GM18499 (cell line): ENCODE data around the gene ADH1B.
"Not testable (repeated sequence)": the region's sequence is repeated elsewhere in the genome, so short reads cannot be mapped to it uniquely, and the experiment has no call there.

Experiments used
- ATAC-seq: cut with Tn5 transposase; IDR thresholded peaks from one replicate; pipeline ENCODE4 v1.9.1; 2021; ENCODE audit warnings: moderate number of reproducible peaks; ENCODE audit not compliant: insufficient read depth, unreplicated experiment

ADH1B gene

DNA sequence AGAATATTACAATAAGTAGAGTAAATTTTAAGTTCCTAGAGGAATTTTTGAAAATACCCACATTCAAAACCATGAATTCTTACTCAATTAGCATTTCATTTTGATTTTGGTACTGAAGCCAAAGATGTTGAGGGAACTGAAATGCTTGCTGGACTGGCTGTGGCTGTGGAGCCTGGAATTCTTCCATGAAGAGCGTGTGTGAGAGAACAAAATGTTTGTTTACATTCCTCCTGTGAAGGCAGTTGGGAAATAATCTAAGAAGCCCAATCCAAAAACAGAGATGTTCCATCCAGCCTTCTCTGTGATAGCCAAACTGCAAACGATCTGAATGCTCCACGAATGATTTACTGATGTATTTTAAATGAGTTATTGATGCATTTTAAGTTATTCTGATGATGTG, 3.8 kb upstream of the ADH1B start:
- no peak for ATAC-seq

DNA sequence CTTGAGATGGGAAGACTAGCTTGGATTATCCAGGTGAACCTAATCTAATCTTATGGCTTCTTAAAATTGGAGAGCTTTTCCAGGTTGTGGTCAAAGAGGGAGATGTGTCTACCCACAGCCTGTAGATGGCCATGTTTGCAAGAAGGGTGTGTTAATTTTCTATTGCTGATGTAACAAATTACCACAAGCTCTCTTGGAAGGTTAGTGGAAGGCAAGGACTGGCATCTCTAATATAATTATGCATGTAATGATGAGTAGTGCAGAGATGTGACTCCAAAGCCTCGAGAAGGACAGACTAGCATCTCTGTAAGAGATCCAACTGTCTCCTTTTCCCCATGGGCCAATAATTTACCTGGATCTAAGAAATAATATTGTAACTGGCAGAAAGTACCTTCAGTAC, 3.2 kb upstream of the ADH1B start:
- no peak for ATAC-seq

- no peak for ATAC-seq
Observed at GRCh38 chr4:99323756-99324155, 2.6 kb upstream of the ADH1B start.

- ATAC-seq, result not testable (repeated sequence)
Observed at GRCh38 chr4:99317811-99318210, 3.4 kb downstream of the ADH1B start.

GRCh38 chr4:99317354-99317753, 3.8 kb downstream of the ADH1B start:
- no peak for ATAC-seq

DNA sequence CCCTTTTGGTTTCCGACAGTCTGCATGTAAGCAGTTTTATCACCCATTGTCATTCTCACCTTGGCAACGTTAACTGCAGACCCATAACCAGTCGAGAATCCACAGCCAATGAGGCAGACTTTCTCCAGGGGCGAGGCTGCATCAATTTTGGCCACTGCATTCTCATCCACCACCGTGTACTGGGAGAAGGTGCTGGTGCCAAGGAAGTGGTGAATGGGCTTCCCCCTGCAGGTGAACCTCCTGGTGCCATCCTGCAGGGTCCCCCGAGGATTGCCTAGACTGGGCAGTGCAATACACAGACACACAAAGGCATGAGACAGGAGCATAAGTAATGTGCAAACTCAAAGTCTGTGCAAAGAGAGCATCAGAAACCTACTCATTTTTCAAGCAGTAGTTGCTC, 5.4 kb downstream of the ADH1B start:
- no peak for ATAC-seq

DNA sequence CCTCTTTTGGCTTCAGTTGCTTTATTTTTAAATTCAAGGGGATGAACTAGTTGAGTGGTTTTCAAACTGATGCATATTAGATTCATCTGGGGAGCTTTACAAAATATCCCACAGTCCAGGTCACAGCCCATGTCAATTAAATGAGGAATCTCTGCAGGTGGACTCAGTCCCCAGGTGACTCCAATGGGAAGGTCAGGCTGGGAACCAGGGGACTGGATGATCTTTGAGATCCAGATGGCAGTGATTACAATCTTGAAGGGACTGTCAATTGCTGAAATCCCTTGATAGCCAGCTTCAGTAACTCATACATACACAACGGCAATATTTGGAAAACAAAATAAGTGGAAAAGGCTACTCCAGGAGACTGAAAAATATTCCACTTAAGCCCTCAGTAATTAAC, 7.0 kb downstream of the ADH1B start:
- no peak for ATAC-seq

DNA sequence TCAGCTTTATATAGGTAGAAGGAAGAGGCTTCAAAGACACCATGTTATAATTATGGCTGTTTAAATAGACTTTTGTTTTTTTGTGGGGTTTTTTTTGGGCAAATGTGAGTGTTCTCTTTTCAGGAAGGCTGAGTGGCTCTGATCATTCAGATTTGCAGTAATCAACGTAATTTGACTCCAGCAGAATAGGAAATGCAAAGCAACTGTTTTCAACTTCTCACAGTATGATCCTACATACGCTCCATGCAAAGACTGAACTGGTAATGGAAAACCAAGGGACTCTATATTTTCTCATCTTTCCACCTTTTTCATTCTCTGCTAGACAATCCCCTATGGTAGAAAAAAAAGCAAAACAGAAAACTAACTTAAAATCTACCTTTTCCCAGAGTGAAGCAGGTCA, 10.8 kb downstream of the ADH1B start:
- no peak for ATAC-seq

- ATAC-seq, result no peak
Observed at GRCh38 chr4:99305638-99306400, 15.4 kb downstream of the ADH1B start.

GRCh38 chr4:99301376-99302164, 19.6 kb downstream of the ADH1B start:
- ATAC-seq, result no peak

- no peak for ATAC-seq
Observed at GRCh38 chr4:99300934-99301333, 20.3 kb downstream of the ADH1B start.

GRCh38 chr4:99293357-99293756, 27.8 kb downstream of the ADH1B start:
- no peak for ATAC-seq

DNA sequence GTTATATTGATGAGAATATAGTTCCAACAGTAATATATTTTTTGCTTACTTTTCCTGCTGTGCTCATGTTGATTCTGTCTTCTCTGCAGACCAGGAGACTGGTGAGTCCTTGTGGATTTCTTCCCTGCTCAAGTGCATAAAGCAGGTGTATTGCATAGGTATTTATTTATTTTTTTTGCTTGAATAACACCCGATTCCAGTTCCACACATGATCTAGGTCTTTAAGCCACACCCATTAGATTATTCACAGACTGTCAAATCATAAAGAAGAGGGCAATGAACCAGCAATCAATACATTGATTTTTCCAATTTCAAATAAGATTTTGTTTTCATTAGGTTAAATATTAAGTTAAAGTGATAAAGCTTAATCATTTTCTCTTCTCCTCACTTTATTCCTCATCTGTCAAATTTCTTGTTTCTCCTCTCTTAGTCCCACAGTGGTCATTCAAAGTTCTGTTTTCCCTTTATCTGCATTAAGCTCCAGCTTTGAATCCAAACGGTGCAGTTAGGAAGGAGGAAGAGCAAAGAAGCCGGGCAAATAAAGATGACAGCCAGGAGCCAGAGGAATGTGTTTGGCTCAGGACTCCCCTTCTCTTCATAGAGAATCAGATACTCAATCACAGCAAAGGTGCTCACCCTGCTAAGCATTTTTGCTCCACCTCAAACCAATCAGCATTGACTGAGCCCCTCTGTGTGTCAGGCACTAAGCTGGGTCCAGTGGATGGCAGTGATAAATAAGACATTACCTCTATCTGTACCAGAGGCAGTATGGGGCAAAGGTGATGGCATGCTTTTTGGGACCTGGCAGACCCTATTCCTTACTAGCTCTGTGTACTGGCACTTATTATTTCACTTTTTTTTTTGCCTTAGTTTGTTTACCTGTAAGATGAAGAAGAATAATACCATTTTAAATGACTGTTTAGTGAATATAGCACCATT, 30.1 kb downstream of the ADH1B start, which contains the start of gene ADH1A:
TSS of gene ADH1A (minus strand) at position 138 of the 939 bp plus-strand sequence. CDS start at position 67, 71 bp downstream.
- ATAC-seq, result no peak

DNA sequence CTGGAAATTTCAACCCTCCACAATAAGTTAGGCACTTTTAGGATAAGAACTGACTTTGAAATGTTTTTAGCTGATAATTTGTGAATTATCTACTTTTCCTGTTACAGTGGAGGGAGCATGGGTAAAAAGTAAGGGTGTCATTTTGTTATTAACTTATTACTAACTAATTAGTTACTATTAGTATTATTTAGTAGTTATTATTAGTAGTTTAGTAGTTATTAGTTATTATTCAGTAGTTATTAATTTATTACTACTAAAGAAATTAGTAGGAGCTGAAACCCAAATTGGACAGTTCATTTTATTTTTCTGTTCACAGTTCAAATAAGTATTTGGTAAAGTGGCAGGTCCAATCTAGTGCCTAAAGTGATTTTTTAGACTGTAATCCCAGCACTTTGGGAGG, 35.8 kb downstream of the ADH1B start:
- ATAC-seq, result no peak

DNA sequence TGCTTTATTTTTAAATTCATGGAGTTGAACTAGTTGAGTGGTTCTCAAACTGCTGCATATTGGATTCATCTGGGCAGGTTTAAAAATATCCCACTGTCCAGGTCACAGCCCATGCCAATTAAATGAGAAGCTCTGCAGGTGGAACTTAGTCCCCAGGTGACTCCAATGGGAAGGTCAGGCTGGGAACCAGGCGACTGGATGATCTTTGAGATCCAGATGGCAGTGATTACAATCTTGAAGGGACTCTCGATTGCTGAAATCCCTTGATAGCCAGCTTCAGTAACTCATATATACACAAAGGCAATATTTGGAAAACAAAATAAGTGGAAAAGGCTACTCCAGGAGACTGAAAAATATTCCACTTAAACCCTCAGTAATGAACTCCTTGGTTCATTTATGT, 38.5 kb downstream of the ADH1B start:
- ATAC-seq, result no peak

DNA sequence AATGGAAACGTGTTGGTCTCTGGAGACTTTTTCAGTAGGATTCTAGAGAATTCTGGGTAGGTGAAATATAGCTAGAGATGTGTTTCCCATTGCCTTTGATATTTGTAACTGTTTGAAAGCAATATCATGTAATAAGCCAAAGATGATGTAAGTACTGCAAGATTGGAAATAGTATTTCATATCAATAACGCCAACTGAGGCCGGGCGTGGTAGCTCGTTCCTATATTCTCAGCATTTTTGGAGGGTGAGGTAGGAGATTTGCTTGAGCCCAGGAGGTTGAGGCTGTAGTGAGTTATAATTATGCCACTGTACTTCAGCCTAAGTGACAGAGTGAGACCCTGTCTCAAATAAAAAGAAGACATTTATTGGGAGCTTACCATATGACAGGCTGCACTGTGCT, 39.9 kb downstream of the ADH1B start:
- ATAC-seq, result no peak

DNA sequence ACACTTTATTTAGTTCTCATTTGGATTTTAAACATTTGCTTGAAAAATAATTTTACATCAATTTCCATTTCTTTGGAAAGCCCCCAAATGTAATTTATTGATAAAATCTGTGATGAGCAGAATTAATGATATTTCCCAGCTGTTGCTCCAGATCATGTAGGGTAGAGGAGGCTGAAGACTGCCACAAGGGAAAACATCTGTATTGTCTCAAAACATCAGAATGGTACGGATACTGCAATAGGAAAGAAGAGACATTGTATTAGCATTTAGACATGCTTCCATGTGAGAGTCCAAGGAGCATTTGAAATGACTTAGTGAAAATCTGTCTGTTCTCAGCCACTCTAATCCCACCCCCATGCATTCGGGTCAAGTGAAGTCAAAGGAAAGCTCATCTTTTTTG, 44.8 kb downstream of the ADH1B start:
- no peak for ATAC-seq

DNA sequence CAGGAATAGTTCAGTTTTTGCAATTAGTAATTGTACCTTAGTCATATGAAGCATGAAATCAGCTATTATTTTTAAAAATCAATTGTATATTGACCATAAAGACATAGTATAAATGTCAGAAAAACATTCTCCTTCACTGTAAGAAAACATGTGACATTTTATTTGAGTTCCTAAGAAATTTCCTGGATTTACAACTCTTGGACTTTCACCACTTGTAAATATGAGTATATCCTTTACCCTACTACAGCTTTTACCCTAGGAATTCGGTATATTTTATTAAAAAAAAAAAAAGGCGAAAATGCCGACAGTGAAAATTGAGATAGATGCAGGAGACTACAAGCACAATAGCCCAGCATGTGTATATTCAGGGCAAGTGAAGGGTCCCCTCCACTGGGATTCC, 45.3 kb downstream of the ADH1B start:
- ATAC-seq, result no peak

DNA sequence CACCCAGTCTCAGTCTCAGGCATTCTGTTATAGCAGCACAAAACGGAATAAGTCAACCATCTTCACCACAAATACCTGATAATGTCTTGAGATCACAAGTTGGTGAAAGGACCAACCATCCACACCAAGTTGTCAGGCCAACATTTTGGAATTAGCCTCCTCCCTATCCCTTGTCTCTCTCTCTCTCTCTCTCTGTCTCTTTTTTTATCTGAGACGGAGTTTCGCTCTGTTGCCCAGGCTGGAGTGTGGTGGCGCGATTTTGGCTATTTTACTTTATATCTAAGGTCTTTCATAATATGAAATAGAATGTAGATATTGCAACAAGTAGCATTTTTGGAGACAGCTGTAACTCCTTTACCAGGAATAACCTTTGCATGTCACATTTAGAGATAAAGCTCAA, 46.2 kb downstream of the ADH1B start:
- no peak for ATAC-seq

DNA sequence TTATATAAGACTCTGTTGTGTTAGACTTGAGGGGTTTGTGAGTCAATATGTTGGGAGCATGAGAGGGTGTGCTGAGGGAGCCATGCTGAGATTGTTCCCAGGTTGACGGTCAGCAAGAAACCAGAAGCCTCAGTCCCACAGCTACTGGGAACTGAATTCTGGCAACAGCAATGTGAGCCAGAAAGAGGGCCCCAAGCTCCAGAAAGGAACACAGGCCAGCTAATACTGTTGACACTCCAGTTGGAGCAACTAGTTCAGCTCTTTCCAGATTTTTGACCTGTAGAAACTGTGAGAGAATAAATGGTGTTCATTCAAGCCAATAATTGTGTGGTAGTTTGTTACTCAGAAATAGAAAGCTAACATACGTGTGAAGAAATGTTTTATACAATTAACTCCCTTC, 47.5 kb downstream of the ADH1B start:
- no peak for ATAC-seq

GRCh38 chr4:99264927-99265326, 56.3 kb downstream of the ADH1B start:
- ATAC-seq, result no peak
